ENCODE measurements around the gene GPR35.
"Not testable (repeated sequence)": the region's sequence is repeated elsewhere in the genome, so short reads cannot be mapped to it uniquely, and the experiment has no call there.

GPR35 gene

DNA sequence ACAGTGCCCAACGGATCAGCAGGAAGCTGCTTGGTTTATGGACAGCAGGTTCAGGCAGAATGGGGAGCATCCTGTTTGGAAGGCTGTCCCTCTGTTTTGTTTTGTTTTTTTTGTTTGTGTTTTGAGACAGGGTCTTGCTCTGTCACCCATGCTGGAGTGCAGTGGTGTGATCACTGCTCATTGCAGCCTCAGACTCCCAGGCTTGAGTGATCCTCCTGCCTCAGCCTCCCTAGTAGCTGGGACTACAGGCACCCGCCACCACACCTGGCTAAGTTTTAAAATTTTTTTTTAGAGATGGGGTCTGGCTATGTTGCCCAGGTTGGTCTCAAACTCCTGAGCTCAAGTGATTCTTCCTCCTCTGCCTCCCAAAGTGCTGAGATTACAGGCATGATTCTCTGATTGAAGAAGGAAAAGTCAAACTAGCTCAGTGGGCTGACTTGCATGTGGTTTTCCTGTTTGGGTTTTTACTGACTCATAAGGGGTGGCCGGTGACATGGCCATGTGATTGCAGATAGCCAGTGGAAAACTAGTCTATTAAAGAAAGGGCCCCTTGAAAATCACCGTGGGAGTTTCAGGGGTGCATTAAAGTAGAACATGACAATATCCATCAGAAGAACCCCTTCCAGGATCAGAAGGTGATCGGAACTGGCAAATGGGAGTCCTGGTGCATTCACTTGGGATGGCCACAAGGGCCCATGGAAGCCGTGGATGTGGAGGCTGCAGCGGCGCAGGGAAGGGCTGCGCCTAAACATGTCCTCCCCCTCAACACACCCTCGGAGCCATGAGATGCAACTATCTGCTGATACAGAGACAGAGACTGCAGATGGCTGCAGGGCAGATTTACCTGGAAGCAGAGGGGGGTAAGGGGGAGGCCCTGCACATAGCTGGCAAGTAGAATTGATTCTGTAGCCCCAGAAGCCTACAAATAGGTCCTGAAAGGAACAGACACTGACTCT lies 30.9 kb downstream of the GPR35 start:
- ATAC-seq: no peak; the same call in 2 of the 3 replicates
- TF ChIP-seq, protein P1, sequence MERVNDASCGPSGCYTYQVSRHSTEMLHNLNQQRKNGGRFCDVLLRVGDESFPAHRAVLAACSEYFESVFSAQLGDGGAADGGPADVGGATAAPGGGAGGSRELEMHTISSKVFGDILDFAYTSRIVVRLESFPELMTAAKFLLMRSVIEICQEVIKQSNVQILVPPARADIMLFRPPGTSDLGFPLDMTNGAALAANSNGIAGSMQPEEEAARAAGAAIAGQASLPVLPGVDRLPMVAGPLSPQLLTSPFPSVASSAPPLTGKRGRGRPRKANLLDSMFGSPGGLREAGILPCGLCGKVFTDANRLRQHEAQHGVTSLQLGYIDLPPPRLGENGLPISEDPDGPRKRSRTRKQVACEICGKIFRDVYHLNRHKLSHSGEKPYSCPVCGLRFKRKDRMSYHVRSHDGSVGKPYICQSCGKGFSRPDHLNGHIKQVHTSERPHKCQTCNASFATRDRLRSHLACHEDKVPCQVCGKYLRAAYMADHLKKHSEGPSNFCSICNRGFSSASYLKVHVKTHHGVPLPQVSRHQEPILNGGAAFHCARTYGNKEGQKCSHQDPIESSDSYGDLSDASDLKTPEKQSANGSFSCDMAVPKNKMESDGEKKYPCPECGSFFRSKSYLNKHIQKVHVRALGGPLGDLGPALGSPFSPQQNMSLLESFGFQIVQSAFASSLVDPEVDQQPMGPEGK (CRISPR knock-in tag; IDR thresholded peaks at IDR 0.05; ENCODE audit: borderline replicate concordance): no peak
- TF ChIP-seq ESRRG (CRISPR knock-in tag; IDR thresholded peaks at IDR 0.05) (no peak), ZC3H10 (CRISPR knock-in tag; IDR thresholded peaks at IDR 0.05) (no peak), ZNF70 (CRISPR knock-in tag; IDR thresholded peaks at IDR 0.05) (no peak), ZFP3 (CRISPR knock-in tag; IDR thresholded peaks at IDR 0.05) (no peak), ZFP30 (CRISPR knock-in tag; IDR thresholded peaks at IDR 0.05) (no peak), CREB5 (CRISPR knock-in tag; IDR thresholded peaks at IDR 0.05; ENCODE audit: low read depth) (no peak), ISL1 (CRISPR knock-in tag; IDR thresholded peaks at IDR 0.05) (no peak), GLIS3 (CRISPR knock-in tag; IDR thresholded peaks at IDR 0.05) (no peak), POU6F1 (CRISPR knock-in tag; IDR thresholded peaks at IDR 0.05; ENCODE audit: borderline replicate concordance, low read depth) (no peak), ARNTL (CRISPR knock-in tag; IDR thresholded peaks at IDR 0.05; ENCODE audit: borderline replicate concordance, low read depth) (no peak), TOX (CRISPR knock-in tag; IDR thresholded peaks at IDR 0.05; ENCODE audit: borderline replicate concordance) (no peak), BACH2 (CRISPR knock-in tag; IDR thresholded peaks at IDR 0.05; ENCODE audit: borderline replicate concordance) (no peak), TSHZ2 (CRISPR knock-in tag; IDR thresholded peaks at IDR 0.05) (no peak), CSRNP3 (CRISPR knock-in tag; IDR thresholded peaks at IDR 0.05) (no peak)

DNA sequence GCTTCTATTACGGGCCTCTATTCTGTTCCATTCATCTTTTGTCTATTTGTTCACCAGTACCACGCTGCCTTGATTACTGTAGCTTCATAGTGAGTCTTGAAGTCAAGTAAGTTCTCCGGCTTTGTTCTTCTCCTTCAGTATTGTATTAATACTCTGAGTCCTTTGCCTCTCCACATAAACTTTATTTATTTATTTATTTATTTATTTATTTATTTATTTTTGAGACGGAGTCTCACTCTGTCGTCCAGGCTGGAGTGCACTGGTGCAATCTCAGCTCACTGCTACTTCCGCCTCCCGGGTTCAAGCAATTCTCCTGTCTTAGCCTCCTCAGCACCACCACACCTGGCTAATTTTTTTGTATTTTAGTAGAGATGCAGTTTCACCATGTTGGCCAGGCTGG lies 34.6 kb downstream of the GPR35 start:
- ATAC-seq: not testable (repeated sequence)

DNA sequence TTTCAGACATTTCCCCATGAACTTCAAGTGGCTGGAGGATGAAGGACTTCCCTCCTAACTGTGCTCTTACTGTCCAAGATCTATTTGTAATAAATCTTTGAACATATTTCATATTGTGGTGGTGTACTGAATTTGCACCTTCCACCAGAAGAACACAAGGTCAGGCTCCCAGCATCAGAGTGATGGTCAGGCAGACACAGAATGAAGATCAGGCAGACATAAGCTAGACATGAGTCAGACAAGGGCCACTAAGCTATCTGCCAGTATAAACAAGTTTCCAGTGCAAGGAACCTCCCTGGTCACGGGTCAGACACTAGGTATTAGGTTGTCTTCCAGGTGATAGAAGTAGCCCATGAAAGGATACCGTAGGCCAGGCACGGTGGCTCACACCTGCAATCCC lies 37.4 kb downstream of the GPR35 start:
- no peak for ATAC-seq
- TF ChIP-seq, protein P1 (CRISPR knock-in tag; IDR thresholded peaks at IDR 0.05; ENCODE audit: borderline replicate concordance): no peak
- TF ChIP-seq CSDC2 (CRISPR knock-in tag; IDR thresholded peaks at IDR 0.05) (no peak), TOX (CRISPR knock-in tag; IDR thresholded peaks at IDR 0.05; ENCODE audit: borderline replicate concordance) (no peak), TCF4 (CRISPR knock-in tag; IDR thresholded peaks at IDR 0.05; ENCODE audit: borderline replicate concordance) (no peak), ZFP3 (CRISPR knock-in tag; IDR thresholded peaks at IDR 0.05) (no peak), TSHZ2 (CRISPR knock-in tag; IDR thresholded peaks at IDR 0.05) (no peak), PPARA (CRISPR knock-in tag; IDR thresholded peaks at IDR 0.05; ENCODE audit: borderline replicate concordance) (no peak), ZNF8 (CRISPR knock-in tag; IDR thresholded peaks at IDR 0.05) (no peak), CSRNP3 (CRISPR knock-in tag; IDR thresholded peaks at IDR 0.05) (no peak), SNAI2 (CRISPR knock-in tag; IDR thresholded peaks at IDR 0.05) (no peak), RARB (CRISPR knock-in tag; IDR thresholded peaks at IDR 0.05) (no peak)
